ENCODE data around the gene RNASEH2C. TPM values are rescaled to one million over a fixed set of nuclear protein-coding genes. Genes with fewer than 3 reads are reported as not detected.

RNASEH2C gene
- polyA plus RNA-seq, 1 of the 3 experiments (the other 2 are of a cell fraction), result 43.9 TPM

DNA sequence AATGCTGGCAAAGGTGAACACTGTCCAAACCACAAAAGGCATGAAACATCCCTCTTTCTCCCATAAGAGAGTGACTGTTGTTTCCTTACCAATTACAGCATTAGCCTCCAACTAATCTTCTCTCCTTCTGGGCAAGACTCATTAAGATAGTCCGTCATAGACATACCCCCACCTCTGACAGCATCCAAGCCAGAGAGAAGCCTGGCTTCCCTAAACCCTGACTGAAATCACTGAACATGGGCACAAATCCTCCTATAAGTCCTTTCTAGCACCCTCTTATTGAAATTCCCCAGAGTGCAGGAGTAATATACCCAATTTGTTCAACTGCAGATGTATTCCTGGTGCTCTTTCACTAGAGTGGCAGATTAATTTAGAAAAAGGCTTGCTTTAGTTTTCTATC is 1.7 kb upstream of the RNASEH2C start:
- H3K4me2 ChIP-seq, result no peak overlapping the region
- ChIA-PET POLR2A (no interaction called here), CTCF (interaction anchor here (1.2 to 4.0 kb wide), 5 partner anchors 10 to 95 kb away, joined by 3 to 15 read pairs (median 4); partner anchors contain the start of gene KAT5)
- no peak for DNase-seq
- H3K79me2 ChIP-seq (ENCODE audit: insufficient read depth), result peaks cover 27% of the 10 kb centered on the region
- no peak overlapping the region for H2AFZ ChIP-seq (ENCODE audit: low read depth)
- H3K9me3 ChIP-seq, result no peaks in the 10 kb centered on the region
- WGBS (ENCODE audit: low lambda C conversion rate), result 83% methylated on average over 1 of the region's 1 CpG
- peaks cover 6 to 19% of the 10 kb centered on the region in 2 experiments for H3K36me3 ChIP-seq (replicated peaks in 1 of 2; ENCODE audit: control insufficient read depth in 1 of 2, insufficient read depth in 2 of 2, low read length in 1 of 2)
- no peaks in the 10 kb centered on the region for H3K9me2 ChIP-seq
- no peak overlapping the region for H3K4me3 ChIP-seq (ENCODE audit: low read depth in 2 of 2, low read length in 1 of 2)
- peaks cover 17% of the 10 kb centered on the region; the same call in 1 of the 2 replicates for H4K20me1 ChIP-seq (ENCODE audit: insufficient read depth)
- TF ChIP-seq EP300 (IDR thresholded peaks at IDR 0.05; ENCODE audit: borderline replicate concordance in 1 of 2, low read depth in 1 of 2, low read length in 1 of 2) (no peak), TAF1 (IDR thresholded peaks at IDR 0.05; ENCODE audit: borderline replicate concordance, low read depth, low read length) (no peak), NRF1 (IDR thresholded peaks at IDR 0.05; ENCODE audit: low read depth, low read length) (no peak), RXRA (IDR thresholded peaks at IDR 0.05; ENCODE audit: borderline replicate concordance, low read depth) (no peak), GABPA (IDR thresholded peaks at IDR 0.05; ENCODE audit: low read depth) (no peak), RCOR1 (IDR thresholded peaks at IDR 0.05; ENCODE audit: low read length) (no peak)
- H3K27me3 ChIP-seq (ENCODE audit: insufficient read depth), result no peaks in the 10 kb centered on the region
- peaks cover 6% of the 10 kb centered on the region for H3F3A ChIP-seq (replicated peaks; ENCODE audit: insufficient read depth)
- peaks cover 7 to 19% of the 10 kb centered on the region in 2 experiments; a peak in 1 of 4 replicates for H3K4me1 ChIP-seq (ENCODE audit: control insufficient read depth in 1 of 2, insufficient read depth in 2 of 2, low read depth in 1 of 2, low read length in 1 of 2)
- no peak overlapping the region for H3K27ac ChIP-seq (ENCODE audit: low read depth in 2 of 2, low read length in 1 of 2)
- no peak overlapping the region for H3K9ac ChIP-seq

DNA sequence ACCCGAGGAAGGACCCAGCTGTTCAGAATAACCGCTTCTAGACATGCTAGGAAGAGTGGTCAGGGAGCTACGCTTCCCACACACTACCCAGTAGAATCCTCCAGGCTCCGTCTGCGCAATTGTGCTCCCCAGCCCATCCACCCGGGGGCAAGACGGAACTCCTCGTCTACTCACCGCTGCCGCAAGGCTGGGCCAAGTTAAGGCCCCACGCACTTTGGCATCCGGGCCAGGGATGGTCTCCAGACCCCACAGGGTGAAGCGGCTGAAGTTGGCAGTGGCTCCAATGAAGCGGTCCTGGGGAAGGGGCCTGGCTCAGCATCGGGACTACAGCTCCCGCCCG is 757 bp downstream of the RNASEH2C start:
- Histone ChIP-seq H3K9me3 (no peaks in the 10 kb centered on the region), H3K36me3 (replicated peaks in 1 of 2; ENCODE audit: control insufficient read depth in 1 of 2, insufficient read depth in 2 of 2, low read length in 1 of 2) (peaks cover 22 to 35% of the 10 kb centered on the region in 2 experiments), H3K4me1 (ENCODE audit: control insufficient read depth in 1 of 2, insufficient read depth in 2 of 2, low read depth in 1 of 2, low read length in 1 of 2) (peaks cover 7 to 19% of the 10 kb centered on the region in 2 experiments; a peak in 1 of 4 replicates), H3K4me3 (ENCODE audit: low read depth in 2 of 2, low read length in 1 of 2) (peak overlapping the region; percentile 76 to 85), H3K79me2 (ENCODE audit: insufficient read depth) (peaks cover 28% of the 10 kb centered on the region), H4K20me1 (ENCODE audit: insufficient read depth) (peaks cover 17% of the 10 kb centered on the region; the same call in 1 of the 2 replicates), H3K27me3 (ENCODE audit: insufficient read depth) (no peaks in the 10 kb centered on the region), H3K27ac (ENCODE audit: low read depth in 2 of 2, low read length in 1 of 2) (peak overlapping the region; percentile 48 to 94; a peak in 3 of 4 replicates), H3K9ac (peak overlapping the region; percentile 80), H3F3A (replicated peaks; ENCODE audit: insufficient read depth) (peaks cover 6% of the 10 kb centered on the region), H2AFZ (ENCODE audit: low read depth) (no peak overlapping the region), H3K4me2 (peak overlapping the region; percentile 96), H3K9me2 (no peaks in the 10 kb centered on the region)
- ChIA-PET CTCF (interaction anchor here (0.7 to 4.0 kb wide), 11 partner anchors 8 to 326 kb away, joined by 3 to 34 read pairs (median 8); partner anchors contain the start of genes AP5B1, FIBP, KAT5 and MUS81), POLR2A (interaction anchor here (0.7 to 2.4 kb wide), 11 partner anchors 8 to 281 kb away, joined by 3 to 26 read pairs (median 5); partner anchors contain the start of genes CFL1, KAT5, MUS81 and SIPA1)
- TF ChIP-seq, protein P1, sequence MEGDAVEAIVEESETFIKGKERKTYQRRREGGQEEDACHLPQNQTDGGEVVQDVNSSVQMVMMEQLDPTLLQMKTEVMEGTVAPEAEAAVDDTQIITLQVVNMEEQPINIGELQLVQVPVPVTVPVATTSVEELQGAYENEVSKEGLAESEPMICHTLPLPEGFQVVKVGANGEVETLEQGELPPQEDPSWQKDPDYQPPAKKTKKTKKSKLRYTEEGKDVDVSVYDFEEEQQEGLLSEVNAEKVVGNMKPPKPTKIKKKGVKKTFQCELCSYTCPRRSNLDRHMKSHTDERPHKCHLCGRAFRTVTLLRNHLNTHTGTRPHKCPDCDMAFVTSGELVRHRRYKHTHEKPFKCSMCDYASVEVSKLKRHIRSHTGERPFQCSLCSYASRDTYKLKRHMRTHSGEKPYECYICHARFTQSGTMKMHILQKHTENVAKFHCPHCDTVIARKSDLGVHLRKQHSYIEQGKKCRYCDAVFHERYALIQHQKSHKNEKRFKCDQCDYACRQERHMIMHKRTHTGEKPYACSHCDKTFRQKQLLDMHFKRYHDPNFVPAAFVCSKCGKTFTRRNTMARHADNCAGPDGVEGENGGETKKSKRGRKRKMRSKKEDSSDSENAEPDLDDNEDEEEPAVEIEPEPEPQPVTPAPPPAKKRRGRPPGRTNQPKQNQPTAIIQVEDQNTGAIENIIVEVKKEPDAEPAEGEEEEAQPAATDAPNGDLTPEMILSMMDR (IDR thresholded peaks at IDR 0.05), result peak; percentile 7; the same call in 1 of the 2 replicates
- TF ChIP-seq NFIC (IDR thresholded peaks at IDR 0.05; ENCODE audit: borderline replicate concordance), result no peak
- DNase-seq, result no peak
- 2% methylated on average over 9 of the region's 17 CpGs for WGBS (ENCODE audit: low lambda C conversion rate)
